ENCODE results near the gene INPP5A. TPM values are rescaled to one million over a fixed set of nuclear protein-coding genes. Genes with fewer than 3 reads are reported as not detected.

INPP5A gene
- total and polyA plus RNA-seq, 7 donors = 15.1 to 48.8 (median 40.9) TPM

- Histone ChIP-seq H3K4me1 (peaks cover 55% of the 10 kb centered on the region), H3K27ac (peak overlapping the region; percentile 19), H3K27me3 (ENCODE audit: insufficient read depth in 3 of 3, low read length in 2 of 3) (no peaks in the 10 kb centered on the region), H3K36me3 (ENCODE audit: insufficient read depth in 1 of 2, low read depth in 1 of 2) (no peaks in the 10 kb centered on the region), H3K9me3 (no peaks in the 10 kb centered on the region), H3K4me3 (peak overlapping the region; percentile 28)
- no peak for DNase-seq
- ATAC-seq = peak in 1 of 4 donors; percentile 17
- TF ChIP-seq CTCF (IDR thresholded peaks at IDR 0.05) = no peak
- WGBS, 3 donors = 80 to 87% (median 80%) methylated on average over 14 of the region's 14 CpGs
- intact Hi-C loops (cut with DNase I) = loop anchor here (5.0 kb wide), 1 partner anchor 34 kb away; no protein-coding TSS in a partner anchor
Measured at GRCh38 chr10:132592790-132593383, 55.3 kb downstream of the INPP5A start.

DNA sequence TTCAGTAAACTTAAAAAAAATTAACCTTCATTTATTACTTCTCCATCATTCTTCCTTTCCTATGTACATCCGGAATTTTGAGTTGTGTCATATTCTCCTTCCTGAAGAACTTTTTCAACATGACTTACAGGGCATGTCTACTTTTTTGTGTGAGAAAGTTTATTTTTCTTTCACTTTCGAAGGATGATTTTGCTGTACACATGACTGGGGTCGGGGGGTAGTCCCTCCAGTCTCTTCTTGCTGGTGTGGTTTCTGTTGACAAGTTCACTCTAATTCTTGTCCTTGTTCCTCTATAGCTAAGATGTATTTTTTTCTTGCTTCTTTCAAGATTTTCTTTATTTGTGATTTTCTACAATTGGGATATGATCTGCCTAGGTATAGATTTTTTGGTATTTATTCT, 55.8 kb downstream of the INPP5A start:
- TF ChIP-seq CTCF (IDR thresholded peaks at IDR 0.05) = no peak
- Histone ChIP-seq H3K36me3 (ENCODE audit: insufficient read depth in 1 of 2, low read depth in 1 of 2) (no peaks in the 10 kb centered on the region), H3K4me3 (peak overlapping the region; percentile 28), H3K27me3 (ENCODE audit: insufficient read depth in 3 of 3, low read length in 2 of 3) (no peaks in the 10 kb centered on the region), H3K9me3 (no peaks in the 10 kb centered on the region), H3K27ac (no peak overlapping the region), H3K4me1 (peaks cover 50% of the 10 kb centered on the region)
- intact Hi-C loops (cut with DNase I) = loop anchor here (5.0 kb wide), 1 partner anchor 34 kb away; no protein-coding TSS in a partner anchor
- no peak for DNase-seq
- 70 to 79% (median 78%) methylated on average over 3 of the region's 3 CpGs for WGBS, 3 donors
- no peak for ATAC-seq

GRCh38 chr10:132593900-132594876, 56.6 kb downstream of the INPP5A start:
- Histone ChIP-seq H3K4me1 (peaks cover 43% of the 10 kb centered on the region), H3K27ac (no peak overlapping the region), H3K4me3 (no peak overlapping the region), H3K36me3 (ENCODE audit: insufficient read depth in 1 of 2, low read depth in 1 of 2) (no peaks in the 10 kb centered on the region), H3K9me3 (no peaks in the 10 kb centered on the region), H3K27me3 (ENCODE audit: insufficient read depth in 3 of 3, low read length in 2 of 3) (no peaks in the 10 kb centered on the region)
- WGBS, 3 donors = 79 to 84% (median 83%) methylated on average over 25 of the region's 25 CpGs
- ATAC-seq = no peak
- no peak for TF ChIP-seq CTCF (IDR thresholded peaks at IDR 0.05)
- DNase-seq = no peak
- intact Hi-C loops (cut with DNase I) = loop anchor here (5.0 kb wide), 1 partner anchor 33 kb away; no protein-coding TSS in a partner anchor

- 83 to 88% (median 88%) methylated on average over 11 of the region's 11 CpGs for WGBS, 3 donors
- intact Hi-C loops (cut with DNase I) = no loop called here
- no peak overlapping the region for H3K4me3 ChIP-seq
Measured at GRCh38 chr10:132595021-132595420, 57.4 kb downstream of the INPP5A start.

More at GRCh38 chr10:132595021-132595420, 57.4 kb downstream of the INPP5A start:
- Histone ChIP-seq H3K27me3 (ENCODE audit: insufficient read depth in 3 of 3, low read length in 2 of 3) (no peaks in the 10 kb centered on the region), H3K27ac (no peak overlapping the region), H3K36me3 (ENCODE audit: insufficient read depth in 1 of 2, low read depth in 1 of 2) (no peaks in the 10 kb centered on the region), H3K9me3 (no peaks in the 10 kb centered on the region), H3K4me1 (peaks cover 35% of the 10 kb centered on the region)
- no peak for TF ChIP-seq CTCF (IDR thresholded peaks at IDR 0.05)
- ATAC-seq (no peak), DNase-seq (no peak)
